Erythroblast (primary cell): ENCODE results near the gene LARP4.

Source experiments
- GATA1 ChIP-seq: IDR thresholded peaks from 2 replicates; pipeline ENCODE4 v1.6.1; 2011; ENCODE audit warnings: low read depth, mild to moderate bottlenecking, control low read depth, low read length, moderate library complexity
- POLR2A ChIP-seq: IDR thresholded peaks from 2 replicates; pipeline ENCODE4 v1.6.1; 2011; ENCODE audit warnings: mild to moderate bottlenecking, low read length

DNA sequence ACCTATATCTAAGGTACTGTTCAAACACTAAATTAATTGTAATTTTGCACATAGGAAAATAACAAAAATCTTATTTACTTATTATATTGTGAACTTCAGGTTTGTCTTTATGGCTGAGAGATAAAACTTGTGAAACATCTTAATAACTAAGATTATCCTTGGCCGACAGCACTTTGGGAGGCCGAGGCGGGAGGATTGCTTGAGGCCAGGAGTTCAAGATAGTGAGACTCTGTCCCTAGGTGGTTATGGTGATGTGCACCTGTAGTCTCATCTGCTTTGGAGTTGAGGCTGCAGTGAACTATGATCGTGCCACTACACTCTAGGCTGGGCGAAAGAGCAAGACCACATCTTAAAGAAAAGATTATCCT, 126.7 kb downstream of the LARP4 start:
- no peak for TF ChIP-seq POLR2A
- no peak for TF ChIP-seq GATA1
